HG02970 (cell line): ENCODE results near the gene CD101.

Experiments
- ATAC-seq: cut with Tn5 transposase; IDR thresholded peaks from one replicate; pipeline ENCODE4 v1.9.1; 2021; ENCODE audit warnings: mild to moderate bottlenecking, moderate library complexity, moderate number of reproducible peaks; ENCODE audit not compliant: unreplicated experiment, low FRiP score

CD101 gene

DNA sequence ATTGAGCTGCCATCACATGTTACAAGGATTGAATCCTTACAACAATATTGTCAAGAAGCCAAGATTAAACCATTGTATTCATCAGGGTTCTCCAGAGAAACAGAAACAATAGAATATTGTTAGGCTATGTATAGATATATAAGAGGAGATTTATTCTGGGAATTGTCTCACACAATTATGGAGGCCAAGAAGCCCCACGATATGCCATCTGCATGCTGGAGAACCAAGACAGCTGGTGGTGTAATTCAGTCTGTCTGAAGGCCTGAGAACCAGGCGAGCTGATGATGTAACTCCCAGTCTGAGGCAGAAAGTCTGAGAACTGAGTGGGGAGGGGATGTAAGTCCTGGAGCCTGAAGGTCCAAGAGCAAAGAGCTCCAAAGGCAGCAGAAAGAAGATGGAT lies 44.1 kb downstream of the CD101 start:
- no peak for ATAC-seq

DNA sequence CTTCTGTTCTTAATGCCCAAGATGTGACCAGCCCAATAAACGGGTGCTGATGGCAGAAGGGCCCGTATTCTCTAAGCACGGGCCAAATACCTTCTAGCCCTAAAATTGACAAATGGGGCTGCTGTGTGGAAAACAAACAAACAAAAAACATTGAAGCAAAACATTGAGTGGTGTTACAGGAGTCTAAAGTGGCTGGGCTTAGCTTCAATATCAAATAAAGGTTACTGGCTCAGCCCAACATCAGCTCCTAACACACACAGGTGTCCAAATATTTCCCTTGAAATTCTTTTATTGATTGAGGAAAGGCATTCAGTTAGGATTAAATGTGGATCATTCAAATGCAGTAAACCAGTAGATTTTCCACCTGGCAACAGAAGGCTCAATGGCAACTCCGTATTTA lies 45.2 kb downstream of the CD101 start:
- no peak for ATAC-seq

DNA sequence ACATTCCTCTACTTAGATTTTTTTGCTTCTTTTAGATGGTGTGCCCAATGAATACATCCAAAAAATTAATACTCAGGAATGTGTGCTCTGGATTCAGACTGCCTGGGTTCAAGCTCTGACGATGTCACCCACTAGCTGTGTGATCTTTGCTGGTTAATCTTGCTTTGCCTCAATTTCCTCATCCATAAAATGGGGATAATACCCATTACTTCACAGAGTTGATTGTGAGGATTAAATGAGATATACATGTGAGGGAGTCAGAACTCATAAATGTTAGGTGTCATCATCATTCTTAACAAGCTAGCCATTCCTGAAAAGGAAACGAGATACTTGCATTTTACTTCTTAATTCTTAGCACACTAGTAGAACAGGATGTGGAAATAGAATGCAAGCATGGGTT lies 45.7 kb downstream of the CD101 start:
- ATAC-seq: no peak

DNA sequence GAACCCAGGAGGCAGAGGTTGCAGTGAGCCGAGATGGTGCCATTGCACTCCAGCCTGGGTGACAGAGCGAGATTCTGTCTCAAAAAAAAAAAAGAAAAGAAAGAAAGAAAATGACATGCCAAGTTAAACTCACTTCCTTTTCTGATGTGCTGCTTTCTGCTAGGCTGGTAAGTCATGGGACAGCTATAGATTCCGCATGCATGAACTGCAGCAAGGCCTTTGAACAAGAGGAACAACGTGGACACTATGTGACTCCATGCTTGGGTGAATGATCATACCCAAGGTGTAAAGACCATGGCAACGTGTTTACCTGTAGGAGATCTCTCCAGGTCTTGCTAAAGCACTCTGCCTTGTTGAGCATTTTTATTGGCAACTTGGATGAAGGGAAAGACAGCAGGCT lies 48.3 kb downstream of the CD101 start:
- no peak for ATAC-seq

DNA sequence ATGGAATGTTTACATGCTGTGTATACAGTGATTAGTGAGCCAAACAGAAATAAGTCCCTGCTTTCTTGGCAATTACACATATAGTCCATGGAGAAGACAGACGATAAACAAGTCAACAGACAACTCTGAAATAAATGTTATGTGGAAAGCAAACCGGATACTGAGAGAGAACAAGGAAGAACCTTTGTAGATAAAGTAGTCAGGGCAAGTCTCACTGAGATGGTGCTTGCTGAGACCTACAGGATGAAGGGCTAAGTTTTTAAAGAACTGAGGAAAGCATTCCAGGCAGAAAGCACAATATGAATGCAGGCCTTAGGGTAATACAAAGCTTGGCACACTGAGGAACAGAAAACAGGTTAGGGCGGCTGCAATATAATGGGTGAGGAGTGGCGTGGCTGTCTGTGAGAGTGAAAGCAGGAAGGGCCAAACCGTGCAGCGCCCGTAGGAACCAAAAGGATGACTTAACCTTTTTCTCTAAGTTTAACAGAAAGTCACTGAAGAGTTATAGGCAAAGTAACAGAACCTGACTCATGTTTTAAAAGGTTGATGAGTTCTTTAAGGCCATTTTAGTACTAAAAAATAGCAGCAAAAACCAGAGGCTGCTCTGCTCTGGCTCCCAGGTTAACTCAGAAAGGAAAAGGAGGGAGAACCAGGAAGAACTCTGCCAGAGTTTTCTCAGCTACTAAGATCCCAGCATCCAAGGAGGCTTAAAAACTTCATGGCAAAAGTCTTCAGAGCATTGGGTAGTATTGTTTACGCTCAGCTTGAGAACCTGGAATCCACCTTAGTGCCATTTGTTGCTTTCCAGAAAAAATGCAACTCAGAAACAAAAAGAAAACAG lies 49.9 kb downstream of the CD101 start:
- ATAC-seq: no peak

DNA sequence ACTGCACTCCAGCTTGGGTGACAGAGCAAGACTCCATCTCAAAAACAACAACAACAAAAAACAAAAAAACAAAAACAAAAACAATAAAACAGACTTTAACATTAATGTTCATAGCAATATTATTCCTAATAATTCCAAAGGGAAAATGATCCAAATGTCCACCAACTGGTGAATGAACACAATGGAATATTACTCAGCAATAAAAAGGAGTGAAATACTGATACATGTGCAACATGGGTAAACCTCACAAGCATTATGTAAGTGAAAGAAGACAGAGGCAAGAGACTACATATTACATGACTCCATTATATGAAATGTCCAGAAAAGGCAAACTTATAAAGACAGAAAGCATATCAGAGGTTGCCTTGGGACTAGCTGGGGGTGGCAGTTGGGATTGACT lies 52.5 kb downstream of the CD101 start:
- no peak for ATAC-seq

DNA sequence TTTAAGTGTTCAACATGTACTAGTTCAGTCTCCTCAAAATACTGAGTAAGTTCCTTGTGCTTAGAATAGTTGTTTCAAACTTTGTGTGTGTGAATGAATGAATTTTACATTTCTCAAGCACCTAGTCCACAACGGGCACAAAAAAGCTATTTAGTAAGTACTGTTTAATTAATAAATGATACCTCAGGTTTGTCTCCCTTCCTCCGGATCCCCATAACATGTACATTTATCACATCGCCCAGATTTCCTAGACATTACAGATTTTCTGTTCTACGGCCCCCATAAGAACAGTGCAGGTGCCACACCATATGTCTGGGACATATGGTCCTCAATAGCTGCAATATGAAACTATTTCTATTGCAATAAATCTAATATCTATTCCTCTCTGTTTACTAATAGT lies 57.2 kb downstream of the CD101 start:
- no peak for ATAC-seq

DNA sequence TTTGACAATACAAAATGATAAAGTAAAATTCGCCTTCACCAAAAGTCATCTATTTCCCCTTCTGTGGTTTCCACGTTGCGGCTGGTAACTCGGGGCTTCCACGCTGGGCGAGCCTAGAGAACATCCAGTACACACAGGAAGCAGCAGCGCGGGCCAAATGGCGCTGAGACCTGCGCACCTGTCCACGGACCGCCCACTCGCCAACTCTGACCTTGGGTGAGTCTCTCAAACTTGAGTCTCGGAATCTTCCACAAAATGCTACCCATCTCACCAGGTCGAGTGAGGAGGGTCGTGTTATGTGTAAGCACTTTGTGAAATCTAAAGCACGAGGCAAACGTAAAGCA lies 57.7 kb downstream of the CD101 start:
- peak; percentile 33 for ATAC-seq

DNA sequence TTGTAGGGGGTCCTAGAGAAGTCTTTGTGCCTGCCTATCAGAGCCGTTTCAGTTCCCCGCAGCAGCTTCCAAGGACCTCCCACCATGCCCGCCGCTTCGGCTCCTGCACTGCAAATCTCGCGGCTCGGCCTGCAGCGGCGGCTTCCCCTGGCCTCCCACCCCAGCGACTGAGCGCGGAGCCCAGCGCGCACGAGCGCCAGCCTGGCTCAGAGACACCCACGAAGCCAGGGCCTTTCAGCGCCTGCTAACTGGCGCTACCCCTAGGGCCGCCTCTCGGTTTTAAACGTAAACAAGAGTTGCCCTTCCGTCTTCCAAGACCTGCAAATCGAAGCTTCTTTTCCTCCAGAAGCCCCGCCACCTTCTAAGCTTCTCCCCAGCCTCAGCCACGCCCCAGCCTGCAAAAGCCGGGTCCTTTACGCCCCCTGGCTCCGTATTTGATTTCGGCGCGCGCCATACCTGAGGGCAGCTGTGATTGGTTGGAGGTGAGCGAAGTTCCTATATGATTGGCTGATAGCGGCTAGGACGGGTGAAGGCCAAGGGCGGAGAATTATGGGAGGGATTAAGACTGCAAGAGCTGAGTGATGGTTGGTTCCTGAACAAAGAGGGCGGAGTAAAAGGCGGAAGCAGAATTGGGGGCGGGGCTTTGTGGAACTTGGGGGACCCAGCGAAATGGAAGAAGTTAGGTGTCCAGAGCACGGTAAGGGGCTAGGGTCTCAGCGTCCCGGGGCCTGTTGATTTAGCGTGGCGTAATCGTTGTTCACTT lies 58.3 kb downstream of the CD101 start, which contains the start of gene TTF2:
TSS of gene TTF2 (plus strand) at position 649 of the 763 bp plus-strand sequence. CDS start at position 670, 21 bp downstream.
- peak; percentile 89 for ATAC-seq

DNA sequence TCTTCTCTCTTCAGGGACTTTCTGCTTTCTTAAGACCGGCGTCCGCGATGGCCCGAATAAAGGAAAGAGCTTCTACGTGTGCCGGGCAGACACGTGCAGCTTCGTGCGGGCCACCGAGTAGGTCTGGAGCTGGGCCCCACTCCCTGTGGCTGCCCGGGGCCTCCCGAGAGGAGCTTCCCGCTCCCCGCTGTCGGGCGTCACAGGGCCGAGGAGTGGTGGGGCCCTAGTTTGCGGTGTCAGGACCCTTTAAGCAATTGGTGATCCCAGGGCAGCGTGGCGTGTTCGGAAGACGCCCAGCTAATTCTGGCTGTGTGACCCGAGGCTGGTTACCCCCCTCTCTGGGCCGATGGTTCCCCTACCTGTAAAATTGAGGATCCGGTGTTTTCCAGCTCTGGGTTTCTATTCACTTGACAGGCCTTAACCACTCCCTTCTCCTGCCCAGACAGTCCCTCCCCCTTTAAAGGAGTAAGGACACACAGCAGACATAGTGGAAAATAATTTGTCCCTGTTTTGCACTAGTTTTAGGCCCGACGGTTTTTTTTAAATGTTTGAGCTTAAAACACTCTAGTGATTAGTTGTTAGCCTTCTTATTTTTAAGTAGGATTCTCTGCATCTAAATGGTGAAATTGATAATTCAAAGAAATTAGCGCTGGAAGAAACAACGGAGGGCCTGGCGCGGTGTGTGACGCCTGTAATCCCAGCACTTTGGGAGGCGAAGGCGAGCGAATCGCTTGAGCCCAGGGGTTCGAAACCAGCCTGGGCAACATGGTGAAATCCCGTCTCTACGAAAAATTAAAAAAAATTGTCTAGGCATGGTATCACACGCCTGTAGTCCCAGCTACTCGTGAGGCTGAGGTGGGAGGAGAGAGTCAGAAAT lies 59.1 kb downstream of the CD101 start:
- ATAC-seq: peak; percentile 3

DNA sequence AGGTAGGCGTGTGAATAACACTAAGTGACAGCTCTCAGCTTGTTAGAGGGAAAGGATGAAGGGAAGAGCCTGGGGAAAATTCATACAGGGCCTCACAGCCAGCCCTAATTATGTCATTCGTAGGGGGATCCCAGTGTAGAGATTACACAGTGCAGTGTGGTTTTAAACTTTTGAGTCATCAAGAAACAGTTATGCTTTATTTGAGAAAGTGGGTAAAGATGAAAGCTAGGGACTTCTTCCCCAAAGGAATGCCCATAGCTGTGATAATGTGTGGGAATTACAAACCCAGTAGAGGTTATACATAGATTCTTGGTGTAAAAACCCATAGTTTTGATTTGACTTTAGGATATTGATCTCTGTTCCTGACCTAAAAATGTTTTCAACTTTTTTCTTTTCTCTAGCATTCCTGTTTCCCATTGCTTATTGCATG lies 60.4 kb downstream of the CD101 start:
- no peak for ATAC-seq

DNA sequence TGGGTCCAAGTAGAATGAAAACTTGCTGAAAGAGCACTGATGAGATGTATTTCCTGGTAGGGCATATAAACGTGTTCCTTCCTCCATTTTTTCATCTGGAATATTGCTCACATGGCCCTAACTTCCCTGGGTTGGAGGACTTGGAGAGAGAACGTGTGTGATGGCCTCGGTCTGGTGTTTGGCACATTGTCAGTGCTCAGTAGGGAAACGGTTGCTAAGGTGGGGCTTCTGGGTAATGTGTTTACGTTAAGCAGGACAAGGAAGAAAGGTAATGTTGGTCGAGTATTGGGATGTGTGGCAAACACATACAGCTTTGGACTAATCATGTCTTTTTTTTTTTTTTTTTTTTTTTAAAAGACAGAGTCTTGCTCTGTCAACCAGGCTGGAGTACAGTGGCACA lies 64.8 kb downstream of the CD101 start:
- ATAC-seq: no peak

DNA sequence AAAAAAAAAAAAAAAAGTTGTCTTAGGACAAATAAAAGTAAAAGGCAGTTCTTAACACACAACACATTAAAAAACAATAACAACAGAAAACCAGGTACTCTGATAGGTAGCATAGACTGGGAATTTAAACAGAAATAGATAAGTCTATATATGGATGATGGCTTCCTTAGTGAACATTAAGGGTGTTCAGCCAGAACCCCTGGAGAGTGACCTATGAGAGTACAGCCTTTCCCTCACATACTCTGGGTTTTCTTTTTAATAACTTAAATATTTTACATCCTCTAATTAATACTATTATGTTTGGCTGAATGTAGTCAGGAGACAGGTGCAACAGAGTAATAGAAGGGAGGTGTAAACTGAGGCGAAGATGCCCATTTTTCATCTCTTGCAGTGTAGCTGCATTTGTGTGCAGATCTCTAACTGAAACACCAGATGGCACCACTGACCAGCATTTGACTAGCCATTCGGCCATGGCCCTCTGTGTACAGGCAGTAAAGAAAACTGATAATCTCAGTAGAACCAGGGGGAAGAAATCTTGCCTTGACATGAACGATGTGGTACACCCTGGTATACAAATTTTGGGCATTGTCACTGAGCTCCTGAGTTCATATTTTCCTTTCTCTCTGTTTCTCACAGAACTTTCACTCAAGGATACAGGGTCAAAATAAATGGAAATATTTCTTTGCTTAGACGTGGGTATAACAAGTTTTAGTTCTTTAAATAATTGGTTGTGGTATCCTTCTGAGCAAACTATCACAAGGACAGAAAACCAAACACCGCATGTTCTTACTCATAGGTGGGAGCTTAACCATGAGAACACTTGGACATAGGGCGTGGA lies 66.2 kb downstream of the CD101 start:
- ATAC-seq: no peak

DNA sequence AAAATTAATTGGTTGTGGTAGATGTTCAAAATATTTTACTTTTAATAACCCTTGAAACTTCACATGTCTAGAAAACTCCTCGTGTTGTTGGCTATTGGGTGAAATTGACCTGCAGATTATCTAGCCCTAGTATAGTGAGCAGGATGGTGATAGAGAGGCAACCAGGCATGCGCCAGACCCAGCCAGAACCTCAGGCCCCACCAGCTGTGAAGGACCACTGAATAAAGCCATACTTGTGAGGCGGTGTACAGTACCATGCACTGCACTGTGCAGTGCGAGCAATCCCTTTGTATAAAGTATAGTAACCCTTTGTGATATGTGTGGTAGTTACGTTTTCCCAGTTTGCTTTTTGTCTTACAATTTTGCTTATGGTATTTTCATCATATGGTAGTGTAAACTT lies 67.0 kb downstream of the CD101 start:
- ATAC-seq: no peak

DNA sequence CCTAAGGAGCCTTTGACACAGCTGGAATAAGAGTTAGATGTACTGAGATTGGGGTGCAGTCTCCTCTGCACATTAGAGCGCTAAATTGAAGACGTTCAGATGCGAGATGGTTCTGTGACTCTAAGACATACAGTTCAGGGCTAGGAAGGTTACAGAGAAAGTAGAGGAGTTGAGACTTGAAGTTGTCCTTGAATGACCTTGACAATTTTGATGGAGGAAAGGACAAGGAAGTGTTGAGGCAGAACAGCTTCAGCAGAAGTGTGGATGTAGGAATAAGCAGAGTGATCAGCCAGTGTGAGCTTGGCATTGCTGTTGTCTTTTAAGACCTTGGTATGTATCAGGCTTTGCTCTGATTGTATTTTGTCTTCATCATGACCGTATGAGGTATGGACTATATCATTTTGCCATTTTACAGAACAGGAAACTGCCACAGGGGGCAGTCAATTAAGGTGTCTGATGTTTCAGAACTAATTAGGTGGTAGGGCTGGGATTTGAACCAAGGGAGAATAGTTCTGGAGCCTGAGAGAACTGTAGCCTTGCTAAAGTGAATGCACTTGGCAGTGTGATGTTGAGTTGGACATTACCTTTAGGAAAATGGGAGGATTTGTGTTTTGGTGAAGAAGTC lies 67.8 kb downstream of the CD101 start:
- no peak for ATAC-seq

DNA sequence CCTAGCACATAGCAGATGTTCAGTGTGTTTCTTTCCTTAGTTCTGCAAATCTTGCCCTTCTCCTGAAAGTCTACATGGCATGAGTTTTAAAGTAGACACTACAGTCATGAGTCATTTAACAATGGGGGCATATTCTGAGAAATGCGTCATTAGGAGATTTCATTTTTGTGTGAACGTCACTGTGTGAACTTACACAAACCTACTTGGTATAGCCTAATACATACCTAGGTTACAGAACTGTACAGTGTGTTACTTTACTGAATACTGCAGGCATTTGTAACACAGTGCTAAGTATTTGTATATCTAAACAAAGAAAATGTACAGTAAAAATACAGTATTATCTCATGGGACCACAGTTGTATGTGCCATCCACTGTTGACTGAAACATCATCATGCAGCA lies 68.6 kb downstream of the CD101 start:
- ATAC-seq: no peak

DNA sequence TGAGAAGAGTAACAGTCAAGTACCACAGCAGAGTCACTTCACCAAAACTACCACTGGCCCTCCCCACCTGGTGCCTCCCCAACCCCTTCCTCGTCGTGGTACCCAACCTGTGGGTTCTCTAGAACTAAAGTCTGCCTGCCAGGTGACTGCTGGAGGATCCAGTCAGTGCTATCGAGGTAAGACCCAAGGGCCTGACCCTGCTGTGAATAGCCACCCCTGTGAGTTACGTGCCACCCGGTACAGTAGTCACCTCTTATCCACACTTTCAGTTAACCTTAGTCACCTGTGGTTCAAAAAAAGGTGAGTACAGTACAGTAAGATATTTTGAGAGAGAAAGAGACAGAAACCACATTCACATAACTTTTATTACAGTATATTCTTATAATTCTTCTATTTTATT lies 75.1 kb downstream of the CD101 start:
- no peak for ATAC-seq

DNA sequence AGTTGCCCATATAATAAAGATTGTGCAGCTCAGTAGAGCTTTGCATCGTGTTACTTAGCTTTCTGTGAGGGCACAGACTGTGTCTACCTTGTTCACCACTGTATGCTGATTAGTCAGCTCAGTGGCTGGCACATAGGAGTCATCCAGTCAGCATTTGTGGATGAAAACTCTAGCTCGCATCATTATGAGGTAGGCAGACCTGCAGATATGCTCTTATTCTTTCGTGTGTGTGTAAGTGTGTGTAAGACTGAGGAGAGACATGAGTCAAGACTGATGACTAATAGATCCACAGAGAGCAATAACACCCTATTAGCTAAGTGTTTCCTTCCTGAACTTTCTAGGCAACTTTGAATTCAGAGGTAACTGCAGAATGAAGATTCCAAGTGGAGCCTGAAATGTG lies 75.7 kb downstream of the CD101 start:
- ATAC-seq: no peak

DNA sequence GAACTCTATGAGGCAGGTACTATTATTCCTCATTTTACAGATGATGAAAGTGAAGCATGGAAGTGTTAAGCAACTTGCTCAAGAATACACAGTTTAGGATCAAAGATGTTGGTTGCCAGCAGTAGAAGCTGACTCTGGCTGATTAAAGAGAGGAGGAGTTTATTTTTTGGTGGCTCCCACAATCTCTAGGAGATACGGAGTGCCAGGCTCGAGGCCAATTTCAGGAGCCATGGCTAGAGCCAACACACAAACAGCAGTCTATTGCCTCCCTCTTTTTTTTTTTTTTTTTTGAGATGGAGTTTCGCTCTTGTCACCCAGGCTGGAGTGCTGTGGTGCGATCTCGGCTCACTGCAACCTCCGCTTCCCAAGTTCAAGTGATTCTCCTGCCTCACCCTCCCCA lies 78.2 kb downstream of the CD101 start:
- ATAC-seq: no peak

DNA sequence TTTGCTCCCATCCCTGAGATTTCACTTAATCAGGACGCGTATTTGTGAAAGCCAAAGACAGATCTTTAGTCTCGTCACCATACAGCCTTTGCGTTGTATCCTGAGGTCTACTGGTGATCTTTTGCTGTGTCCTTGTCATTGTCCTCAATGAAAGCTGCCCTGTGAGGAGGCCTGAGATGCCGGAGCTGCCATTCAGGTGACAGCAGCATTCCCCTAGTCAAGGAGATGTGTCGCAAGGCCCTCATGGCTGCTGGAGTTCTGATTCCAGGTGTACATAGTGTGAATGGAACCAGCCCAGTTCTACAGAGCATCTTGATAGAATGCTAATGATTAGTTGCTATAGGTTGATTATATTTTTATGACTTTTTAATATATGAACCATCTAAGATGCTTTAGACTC lies 82.7 kb downstream of the CD101 start:
- no peak for ATAC-seq
